HG03064 (cell line): ENCODE data around the gene MYO1D.
A peak's percentile ranks its signal among the peaks of the same experiment; 100 is the strongest.

Source experiments
- ATAC-seq: cut with Tn5 transposase; IDR thresholded peaks from one replicate; pipeline ENCODE4 v1.9.1; 2021; ENCODE audit warnings: low read depth; ENCODE audit not compliant: unreplicated experiment

The MYO1D gene

GRCh38 chr17:32596628-32597027 is 280.3 kb downstream of the MYO1D start:
- no peak for ATAC-seq

GRCh38 chr17:32596206-32596605 is 280.7 kb downstream of the MYO1D start:
- no peak for ATAC-seq

- ATAC-seq = no peak
Observed at GRCh38 chr17:32593003-32593402, 283.9 kb downstream of the MYO1D start.

GRCh38 chr17:32591405-32591804 is 285.5 kb downstream of the MYO1D start:
- no peak for ATAC-seq

GRCh38 chr17:32590974-32591373 is 285.9 kb downstream of the MYO1D start:
- ATAC-seq = no peak

GRCh38 chr17:32588982-32589381 is 287.9 kb downstream of the MYO1D start:
- no peak for ATAC-seq

- ATAC-seq = no peak
Observed at GRCh38 chr17:32588135-32588534, 288.8 kb downstream of the MYO1D start.

GRCh38 chr17:32586666-32587065 is 290.3 kb downstream of the MYO1D start:
- no peak for ATAC-seq

- no peak for ATAC-seq
Observed at GRCh38 chr17:32584792-32585191, 292.1 kb downstream of the MYO1D start.

- no peak for ATAC-seq
Observed at GRCh38 chr17:32583053-32583452, 293.9 kb downstream of the MYO1D start.

- ATAC-seq = no peak
Observed at GRCh38 chr17:32575852-32576251, 301.1 kb downstream of the MYO1D start.

- ATAC-seq = no peak
Observed at GRCh38 chr17:32570081-32570396, 306.9 kb downstream of the MYO1D start.

GRCh38 chr17:32569171-32570080 is 307.5 kb downstream of the MYO1D start:
- peak; percentile 65 for ATAC-seq

GRCh38 chr17:32568705-32569104 is 308.2 kb downstream of the MYO1D start:
- ATAC-seq = no peak

- no peak for ATAC-seq
Observed at GRCh38 chr17:32567511-32567910, 309.4 kb downstream of the MYO1D start.

- no peak for ATAC-seq
Observed at GRCh38 chr17:32567086-32567485, 309.8 kb downstream of the MYO1D start.

GRCh38 chr17:32566303-32566702 is 310.6 kb downstream of the MYO1D start:
- ATAC-seq = no peak

GRCh38 chr17:32565401-32565800 is 311.5 kb downstream of the MYO1D start:
- ATAC-seq = no peak

GRCh38 chr17:32564325-32564724 is 312.6 kb downstream of the MYO1D start:
- ATAC-seq = no peak

- no peak for ATAC-seq
Observed at GRCh38 chr17:32563583-32563982, 313.3 kb downstream of the MYO1D start.

- no peak for ATAC-seq
Observed at GRCh38 chr17:32558997-32559650, 317.8 kb downstream of the MYO1D start.

GRCh38 chr17:32558326-32558955 is 318.5 kb downstream of the MYO1D start:
- ATAC-seq = no peak
